Measurements from ENCODE around the gene FBXO5.

DNA sequence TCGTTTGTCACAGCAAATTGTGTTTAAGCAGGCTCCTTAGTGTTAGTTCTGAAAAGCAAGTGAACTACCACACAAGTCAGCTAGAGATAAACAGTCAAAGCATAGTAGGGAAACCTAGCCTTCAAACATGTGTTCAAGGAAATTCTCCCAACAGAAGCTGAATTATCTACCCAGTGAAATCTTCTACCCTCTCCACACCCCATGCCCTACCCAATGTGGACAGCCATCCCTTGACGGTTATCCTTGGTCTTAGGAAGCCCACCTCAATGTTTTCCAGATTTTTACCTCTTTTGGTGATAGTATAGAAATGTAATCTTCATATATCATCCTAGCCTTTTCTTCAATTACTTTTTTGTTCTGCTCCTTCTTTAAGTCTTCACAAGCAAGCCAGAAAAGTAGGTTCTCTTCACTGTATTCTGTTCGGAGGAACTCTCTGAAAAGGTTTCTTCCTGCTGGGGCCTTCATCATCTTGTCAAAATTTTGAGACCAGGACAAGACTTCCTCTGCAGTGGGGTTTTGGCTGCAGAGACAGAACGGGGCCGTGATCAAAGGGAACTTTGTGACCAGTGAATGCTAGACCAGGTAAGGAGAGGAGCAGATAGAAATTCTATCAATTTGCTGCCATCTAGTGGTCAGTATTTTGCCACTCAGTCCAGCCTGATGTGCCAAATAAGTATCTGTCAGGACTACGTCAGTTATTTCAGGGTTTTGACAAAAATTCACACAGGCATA, 41.3 kb upstream of the FBXO5 start:
- TF ChIP-seq, protein P1, sequence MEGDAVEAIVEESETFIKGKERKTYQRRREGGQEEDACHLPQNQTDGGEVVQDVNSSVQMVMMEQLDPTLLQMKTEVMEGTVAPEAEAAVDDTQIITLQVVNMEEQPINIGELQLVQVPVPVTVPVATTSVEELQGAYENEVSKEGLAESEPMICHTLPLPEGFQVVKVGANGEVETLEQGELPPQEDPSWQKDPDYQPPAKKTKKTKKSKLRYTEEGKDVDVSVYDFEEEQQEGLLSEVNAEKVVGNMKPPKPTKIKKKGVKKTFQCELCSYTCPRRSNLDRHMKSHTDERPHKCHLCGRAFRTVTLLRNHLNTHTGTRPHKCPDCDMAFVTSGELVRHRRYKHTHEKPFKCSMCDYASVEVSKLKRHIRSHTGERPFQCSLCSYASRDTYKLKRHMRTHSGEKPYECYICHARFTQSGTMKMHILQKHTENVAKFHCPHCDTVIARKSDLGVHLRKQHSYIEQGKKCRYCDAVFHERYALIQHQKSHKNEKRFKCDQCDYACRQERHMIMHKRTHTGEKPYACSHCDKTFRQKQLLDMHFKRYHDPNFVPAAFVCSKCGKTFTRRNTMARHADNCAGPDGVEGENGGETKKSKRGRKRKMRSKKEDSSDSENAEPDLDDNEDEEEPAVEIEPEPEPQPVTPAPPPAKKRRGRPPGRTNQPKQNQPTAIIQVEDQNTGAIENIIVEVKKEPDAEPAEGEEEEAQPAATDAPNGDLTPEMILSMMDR (IDR thresholded peaks at IDR 0.05; ENCODE audit: insufficient read depth, low read length): peak; percentile 89
- TF ChIP-seq POLR2AphosphoS5 (IDR thresholded peaks at IDR 0.05; ENCODE audit: low read depth) (no peak), GABPA (IDR thresholded peaks at IDR 0.05; ENCODE audit: low read depth) (no peak)
- TF ChIP-seq, protein P2, sequence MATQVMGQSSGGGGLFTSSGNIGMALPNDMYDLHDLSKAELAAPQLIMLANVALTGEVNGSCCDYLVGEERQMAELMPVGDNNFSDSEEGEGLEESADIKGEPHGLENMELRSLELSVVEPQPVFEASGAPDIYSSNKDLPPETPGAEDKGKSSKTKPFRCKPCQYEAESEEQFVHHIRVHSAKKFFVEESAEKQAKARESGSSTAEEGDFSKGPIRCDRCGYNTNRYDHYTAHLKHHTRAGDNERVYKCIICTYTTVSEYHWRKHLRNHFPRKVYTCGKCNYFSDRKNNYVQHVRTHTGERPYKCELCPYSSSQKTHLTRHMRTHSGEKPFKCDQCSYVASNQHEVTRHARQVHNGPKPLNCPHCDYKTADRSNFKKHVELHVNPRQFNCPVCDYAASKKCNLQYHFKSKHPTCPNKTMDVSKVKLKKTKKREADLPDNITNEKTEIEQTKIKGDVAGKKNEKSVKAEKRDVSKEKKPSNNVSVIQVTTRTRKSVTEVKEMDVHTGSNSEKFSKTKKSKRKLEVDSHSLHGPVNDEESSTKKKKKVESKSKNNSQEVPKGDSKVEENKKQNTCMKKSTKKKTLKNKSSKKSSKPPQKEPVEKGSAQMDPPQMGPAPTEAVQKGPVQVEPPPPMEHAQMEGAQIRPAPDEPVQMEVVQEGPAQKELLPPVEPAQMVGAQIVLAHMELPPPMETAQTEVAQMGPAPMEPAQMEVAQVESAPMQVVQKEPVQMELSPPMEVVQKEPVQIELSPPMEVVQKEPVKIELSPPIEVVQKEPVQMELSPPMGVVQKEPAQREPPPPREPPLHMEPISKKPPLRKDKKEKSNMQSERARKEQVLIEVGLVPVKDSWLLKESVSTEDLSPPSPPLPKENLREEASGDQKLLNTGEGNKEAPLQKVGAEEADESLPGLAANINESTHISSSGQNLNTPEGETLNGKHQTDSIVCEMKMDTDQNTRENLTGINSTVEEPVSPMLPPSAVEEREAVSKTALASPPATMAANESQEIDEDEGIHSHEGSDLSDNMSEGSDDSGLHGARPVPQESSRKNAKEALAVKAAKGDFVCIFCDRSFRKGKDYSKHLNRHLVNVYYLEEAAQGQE (IDR thresholded peaks at IDR 0.05; ENCODE audit: insufficient replicate concordance, low read depth): no peak
